Fibroblast of skin of left biceps (primary cell): ENCODE data around the gene ABHD5.
A peak's percentile ranks its signal among the peaks of the same experiment; 100 is the strongest.

Source experiments
- DNase-seq, 2 experiments: peaks; one replicate each; pipeline ENCODE4 v3.0.0-alpha.2; 2013; ENCODE audit warnings: low read depth in 2 of 2

The ABHD5 gene

DNA sequence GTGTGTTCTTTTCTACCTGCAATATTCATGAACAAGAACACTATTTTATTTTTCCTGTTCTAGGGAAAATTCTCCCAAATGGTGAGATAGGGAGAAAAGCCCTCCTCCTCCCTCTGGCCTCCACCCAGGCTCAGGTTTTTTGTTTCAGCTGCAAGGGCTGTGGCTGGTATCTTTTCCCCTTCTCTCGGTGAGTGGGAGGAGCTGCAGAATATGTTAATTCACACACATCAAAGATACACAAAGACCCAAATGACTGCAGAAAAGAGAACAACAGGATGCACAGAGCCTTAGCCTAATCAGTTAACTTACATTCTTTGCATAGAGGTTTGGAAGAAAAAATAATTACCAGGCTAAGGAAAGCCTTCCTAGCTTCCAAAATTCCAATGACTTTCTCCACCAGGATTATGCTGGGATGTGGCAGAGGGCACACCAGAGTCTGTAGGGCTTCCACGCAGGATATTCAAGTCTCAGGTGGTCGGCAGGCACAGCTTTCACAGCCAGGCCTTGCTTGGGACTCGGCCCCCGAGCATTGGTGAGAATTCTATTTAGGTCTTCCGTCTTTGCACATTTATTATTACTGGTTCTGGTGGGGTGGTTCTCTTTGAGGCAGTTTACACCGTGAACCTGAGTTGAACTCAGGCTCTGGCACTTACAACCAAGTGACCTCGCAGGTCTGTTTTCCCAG is 64.9 kb downstream of the ABHD5 start:
- DNase-seq, result no peak

DNA sequence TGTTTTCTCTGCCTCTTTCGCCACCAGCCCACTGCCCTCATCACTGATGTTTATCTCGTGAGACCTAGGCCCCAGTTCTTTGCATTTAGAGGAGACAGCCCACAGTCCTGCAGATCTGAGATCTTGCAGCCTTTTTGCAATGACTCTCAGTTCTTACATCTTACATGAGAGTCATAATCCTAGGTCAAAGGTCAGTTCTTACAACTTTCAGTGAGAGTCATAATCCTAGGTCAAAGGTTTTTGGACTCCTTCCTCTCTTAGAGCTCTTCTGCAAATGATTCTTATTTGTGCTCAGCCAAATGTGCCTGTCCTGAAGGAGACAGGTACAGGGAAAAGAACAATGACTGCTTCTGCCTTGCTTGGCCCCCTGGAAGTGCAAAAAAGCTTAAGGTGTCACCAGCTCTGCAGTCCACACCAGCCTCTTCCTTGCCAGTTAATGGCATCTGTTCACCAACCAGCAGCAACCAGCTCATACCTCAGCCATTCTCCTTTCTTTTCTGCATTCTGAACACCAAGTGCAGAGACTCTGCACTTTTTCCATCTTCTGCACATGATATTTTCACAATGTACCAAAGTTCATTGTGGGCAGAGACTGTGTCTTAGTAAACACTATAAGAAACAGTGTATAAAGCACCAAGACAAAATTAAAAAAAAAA is 67.1 kb downstream of the ABHD5 start:
- no peak for DNase-seq

DNA sequence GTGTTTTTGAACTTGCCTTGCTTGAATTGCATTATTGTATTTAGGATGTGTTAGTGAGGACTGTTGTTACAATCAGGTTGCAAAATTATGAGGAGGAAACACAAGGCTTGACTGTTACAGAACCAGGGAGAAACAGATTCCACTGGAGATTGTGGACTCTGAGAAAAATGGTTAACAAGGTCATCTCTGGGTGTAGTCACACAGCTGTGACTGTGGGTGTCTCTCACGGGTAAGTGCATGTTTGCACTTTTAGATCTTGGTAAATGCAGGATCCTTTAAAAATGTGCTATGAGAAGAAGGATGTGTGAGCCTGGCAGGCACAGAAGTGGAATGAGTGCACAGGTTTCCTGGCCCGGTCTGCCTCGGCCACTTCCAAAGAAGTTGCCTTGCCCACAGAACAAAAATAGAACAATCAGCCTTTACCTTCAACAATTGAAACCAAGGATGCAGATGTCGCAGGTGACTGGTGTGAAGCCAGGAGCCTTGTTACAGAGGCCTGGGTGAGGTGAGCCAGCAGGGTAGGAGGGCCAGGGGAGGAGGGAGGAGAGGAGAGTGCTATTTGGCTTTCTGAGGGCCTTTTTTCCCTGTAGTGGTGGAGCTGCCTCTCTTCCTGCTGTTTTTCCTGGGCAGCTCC is 68.0 kb downstream of the ABHD5 start:
- no peak for DNase-seq

DNA sequence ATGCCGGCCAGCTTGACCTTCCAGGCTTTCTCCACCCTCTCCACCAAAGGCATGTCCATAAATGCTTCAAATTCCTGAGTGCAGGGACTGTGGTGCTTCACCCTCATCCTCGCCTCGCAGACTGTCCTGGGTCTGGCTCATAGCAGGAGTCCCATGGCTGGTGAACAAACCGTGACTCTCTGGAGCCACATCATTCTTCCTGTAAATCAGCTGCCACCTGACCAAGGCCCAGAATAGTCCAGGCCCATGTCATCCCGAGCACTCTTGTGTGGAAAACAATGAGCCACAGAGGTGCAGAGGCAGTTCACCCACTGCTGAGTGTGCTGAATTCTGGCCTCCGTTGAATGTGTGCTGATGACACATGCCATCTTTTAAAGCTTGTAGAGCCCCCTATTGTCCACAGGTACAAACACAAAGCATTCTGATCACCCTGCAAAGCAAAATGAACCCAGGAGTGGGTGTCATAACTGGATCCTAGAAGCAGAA is 68.6 kb downstream of the ABHD5 start:
- DNase-seq, result peak in 1 of 2 experiments; percentile 2

DNA sequence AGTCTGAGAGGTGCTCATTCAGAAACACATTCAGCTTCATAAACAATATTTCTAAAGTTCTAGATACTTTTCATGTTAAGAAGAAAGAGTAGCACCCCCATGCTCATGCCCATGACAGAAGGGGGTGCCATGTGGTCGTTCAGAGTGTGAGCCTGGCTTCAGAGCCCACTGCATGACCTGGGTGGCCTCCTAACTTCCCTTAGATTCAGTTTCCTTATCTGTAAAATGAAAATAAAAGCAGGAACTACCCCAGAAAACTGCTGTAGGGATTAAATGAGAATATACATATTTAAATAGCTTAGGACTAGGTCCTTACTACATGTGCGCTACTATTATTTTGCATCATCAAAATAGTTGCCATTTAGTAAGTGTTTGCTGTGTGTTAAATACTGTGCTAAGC is 69.2 kb downstream of the ABHD5 start:
- no peak for DNase-seq

DNA sequence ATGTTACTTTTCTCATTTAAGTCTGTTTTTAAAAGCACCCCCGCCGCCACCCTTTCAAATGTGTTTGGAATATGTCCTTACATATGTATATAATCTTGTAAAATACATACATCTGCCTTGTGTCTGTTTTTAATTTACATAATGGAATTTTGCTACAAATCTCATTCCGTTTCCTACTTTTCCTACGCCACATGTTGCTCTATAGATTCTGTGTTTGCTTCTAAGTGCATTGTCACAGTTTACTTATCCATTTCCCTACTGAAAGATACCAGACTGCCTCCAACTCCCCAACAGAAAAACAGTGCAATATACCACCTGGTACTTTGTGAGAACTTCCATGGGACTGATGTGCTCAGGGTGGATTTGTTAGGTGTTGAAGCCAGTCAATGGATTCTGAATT is 70.2 kb downstream of the ABHD5 start:
- DNase-seq, result no peak

DNA sequence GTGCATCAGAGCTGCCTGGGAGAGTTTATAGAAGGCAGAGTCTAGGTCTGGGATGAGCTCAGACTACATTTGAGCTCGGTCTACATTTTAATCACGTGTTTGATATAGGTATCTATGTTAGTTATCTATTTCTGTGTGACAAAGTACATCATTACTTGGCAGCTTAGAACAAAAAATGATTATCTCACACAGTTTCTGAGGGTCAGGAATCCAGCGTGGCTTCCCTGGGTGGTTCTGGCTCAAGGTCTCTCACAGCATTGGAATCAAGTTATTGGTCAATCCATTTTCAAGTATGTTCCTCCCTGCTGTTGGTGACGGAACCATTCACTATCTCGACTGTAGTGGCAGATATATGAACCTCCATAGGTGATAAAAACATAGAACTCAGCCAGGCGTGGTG is 71.7 kb downstream of the ABHD5 start:
- DNase-seq, result no peak

DNA sequence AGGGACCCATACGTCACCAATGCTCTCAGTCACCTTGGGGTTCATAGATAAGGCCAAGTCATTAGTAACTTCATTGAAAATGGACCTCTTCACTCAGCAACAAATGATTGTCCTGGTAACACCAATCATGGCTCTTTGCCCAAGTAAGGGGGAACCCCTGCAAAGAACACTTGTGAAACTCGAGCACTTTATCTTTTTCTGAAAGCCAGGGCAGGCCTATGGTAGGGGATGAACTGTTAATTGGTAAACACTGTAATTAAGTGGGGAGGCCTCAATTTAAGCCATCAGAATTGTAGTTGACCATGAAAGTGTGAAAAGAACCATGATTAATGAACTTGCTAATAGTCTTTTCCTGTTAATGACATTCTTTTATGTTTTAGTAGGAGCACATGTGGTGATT is 73.3 kb downstream of the ABHD5 start:
- no peak for DNase-seq

DNA sequence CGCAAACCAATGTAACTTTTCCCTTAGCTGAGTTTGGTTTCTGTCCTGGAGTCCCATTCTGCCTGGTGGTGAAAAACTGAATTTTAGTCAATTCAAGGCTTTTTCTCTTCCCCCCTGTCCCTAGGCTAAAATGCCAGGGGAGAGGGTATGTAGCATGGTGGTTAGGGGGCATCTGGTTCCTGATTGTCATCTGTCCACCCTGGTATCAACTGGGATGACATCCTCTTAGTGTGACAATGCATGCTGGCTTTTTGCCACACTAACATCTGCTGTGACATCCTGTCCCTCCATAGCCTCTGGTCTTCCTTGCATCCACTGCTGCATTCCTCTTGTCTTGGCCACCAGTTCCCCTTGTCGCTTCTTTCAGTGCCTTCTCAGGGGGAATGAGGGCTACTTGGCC is 73.7 kb downstream of the ABHD5 start:
- no peak for DNase-seq

DNA sequence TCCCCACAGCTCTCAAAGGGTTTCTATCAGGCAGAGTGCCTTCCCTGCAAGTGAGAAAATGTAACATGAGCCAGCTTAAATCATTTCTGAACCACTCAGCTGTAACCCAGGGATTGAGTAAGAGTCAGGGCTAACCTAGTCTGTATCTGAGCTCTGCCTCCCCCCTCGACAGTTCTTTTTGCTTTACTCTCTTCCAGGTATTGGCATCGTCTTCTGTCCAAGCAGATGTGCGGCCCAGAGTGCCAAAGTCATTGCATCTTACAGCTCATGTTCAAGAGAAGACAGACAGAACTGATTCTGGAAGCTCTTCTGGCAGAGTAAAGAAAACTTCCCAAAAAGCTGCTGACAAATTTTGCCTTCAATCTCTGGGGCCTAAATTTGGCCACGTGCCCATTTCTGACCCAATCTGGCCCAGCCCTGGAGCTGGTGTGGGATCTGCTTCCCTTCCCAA is 74.8 kb downstream of the ABHD5 start:
- peak in 1 of 2 experiments; percentile 37 for DNase-seq

DNA sequence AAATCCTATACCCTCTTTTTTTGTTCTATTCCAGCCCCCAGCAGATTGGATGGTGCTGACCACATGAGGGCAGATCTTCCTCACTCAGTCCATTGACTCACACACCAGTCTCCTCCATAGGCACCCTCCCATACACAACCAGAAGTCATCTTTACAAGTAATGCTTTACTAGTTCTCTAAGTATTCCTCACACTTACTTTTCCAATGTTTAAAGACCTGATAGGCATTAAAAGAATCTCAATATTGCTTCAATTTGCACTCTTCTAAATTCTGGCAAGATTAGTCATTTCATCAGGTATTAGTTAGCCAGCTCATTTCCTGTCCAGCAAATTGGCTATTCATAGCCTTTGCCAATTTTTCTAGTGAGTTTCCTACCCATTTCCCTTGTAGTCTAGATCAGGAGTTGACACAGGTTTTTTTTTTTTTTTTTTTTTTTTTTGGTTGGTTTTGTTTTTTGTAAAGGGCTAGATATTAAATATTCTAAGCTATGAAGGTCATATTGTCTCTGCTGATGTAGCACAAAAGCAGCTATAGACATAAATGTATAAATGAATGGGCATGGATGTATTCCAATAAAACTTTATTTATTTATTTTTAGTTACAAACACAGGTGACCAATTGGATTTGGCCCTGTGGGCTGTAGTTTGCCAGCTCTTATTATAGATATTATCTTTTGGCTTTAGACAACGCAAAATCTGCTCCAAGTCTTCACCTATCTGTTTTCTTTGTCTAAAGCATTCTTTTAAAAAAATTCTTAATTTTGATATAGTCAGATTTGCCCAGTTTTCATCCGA is 76.1 kb downstream of the ABHD5 start:
- peak; percentile 64 to 68 for DNase-seq

DNA sequence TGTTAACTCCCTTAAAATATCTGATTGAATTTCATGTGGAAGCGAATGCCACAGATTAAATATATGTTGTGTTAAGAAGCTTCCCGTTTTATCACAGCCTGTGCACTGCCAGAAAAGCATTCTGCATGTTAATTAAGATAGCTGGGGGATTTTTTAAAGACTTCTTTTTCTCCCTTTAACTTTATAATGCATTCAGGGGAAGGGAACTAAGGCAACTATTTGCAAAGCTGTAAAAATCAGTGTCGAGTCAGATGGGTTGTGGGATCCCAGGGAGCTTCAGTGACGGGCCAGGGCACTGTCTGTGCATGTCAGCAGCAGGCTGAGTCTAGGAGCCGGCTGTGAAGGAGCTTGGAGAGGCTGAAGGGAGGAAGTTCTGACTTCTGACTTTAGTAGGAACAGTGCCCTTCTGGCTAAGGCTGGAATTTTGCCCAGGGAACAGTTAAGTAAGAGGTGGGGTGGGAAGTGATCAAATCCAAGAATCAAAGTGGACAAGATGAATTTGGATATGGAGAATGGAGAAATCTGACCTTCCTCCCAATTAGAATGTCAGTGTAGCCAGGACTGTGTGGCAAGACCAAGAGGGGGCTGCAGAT is 77.7 kb downstream of the ABHD5 start:
- DNase-seq, result peak in 1 of 2 experiments; percentile 1

DNA sequence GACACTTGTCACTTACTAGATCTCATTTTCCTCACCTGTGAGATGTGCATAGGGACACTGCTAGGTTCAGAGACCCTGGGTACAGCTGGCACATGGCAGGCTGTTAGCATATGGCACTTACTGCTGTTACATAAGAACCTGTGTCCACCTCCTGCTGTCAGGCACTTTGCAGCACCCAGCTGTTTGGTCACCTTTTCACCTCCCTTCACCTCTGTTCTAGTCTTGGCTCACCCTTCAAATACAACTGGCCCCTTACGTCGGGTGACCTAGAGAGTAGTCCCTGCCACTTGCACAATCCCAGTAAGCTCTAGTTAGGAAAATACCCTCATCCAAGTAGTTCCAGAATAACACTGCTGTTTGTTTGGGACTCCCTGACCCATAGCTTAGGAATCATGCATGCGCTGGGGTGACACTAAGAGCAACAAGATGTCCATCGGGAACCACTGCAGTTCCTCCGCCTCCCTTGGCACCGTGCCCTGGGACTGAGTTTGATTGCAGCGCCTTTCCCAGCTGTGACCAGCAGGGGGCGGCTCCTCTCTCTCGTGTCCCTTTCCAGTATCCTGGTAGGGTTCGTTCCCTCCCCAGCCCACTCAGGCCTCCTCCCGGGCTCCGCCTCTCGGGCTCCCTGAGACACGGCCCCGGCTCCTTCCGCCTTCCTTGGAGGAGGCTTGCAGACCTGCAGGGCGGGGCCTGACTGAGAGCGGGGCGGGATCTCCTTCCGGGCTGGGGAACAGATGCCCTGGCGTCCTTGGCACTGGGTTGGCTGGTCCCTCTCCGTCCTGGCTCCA is 78.6 kb downstream of the ABHD5 start:
- DNase-seq, result peak; percentile 90

DNA sequence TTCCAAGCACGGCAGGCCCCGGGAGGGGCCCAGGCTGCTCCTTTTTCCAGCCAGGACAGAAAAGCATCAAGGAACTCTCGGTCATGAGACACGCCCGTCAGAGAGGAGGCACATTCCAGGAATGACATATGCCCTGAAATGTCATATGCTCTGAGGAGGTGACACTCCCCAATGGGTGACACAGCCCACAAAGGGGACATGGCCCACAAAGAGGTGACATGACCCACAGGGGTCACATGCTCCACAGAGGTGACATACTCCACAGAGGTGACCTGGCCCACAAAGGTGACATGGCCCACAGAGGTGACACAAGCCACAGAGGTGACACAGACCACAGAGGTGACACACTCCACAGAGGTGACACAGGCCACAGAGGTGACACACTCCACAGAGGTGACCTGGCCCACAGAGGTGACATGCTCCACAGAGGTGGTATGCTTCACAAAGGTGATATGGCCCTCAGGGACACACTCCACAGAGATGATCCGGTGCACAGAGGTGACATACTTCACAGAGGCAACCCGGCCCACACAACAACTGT is 79.2 kb downstream of the ABHD5 start:
- DNase-seq, result no peak

DNA sequence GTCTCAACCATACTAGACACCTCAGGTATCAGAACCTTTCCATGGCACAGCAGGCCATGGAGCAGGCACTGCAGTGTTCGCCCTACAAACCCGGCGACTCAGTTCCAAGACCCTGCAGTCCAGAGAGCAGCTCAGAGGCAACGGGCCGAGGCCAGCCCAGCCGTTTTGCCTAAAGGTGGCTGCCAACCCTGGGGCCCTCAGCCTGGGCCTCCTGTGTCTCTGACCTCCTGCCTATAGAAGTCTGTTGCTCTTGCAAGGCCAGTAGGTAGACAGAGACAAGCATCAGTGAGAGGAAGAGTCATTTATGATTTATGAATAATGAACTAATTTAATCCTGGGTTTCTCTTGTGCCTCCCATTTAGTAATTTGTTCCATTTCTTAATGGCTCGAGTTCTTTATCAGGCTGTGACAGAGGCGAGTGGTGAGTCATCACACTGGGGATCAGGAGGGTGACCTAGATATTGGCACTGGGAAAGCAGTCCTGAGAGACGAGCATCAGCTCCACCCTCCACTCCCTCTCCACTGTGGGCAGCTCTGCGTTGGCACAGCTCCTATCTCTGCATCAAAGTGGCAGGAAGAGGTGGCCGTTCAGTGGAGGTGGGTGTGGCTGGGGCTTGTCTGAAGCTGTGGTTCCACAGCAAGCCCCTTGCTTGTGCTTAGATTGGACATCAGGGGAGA is 79.8 kb downstream of the ABHD5 start:
- no peak for DNase-seq

DNA sequence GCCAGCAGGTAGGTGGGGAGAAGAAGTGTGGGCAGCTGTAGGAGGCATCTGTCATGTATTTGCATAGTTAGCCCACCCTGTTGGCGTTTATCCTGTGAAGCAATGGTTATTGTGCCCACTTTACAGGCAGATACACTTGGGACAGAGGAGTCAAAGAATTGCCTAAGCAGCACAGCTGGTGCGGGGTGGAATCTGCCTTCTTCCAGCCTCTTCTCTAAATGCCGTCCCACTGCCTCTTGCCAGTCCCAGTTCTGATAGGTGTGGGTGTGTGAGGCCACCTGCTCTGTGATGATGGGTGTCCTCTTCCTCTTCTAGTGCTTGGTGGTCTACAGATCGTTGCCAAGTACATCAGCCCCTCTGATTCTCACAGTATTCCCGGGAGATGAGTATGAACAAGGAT is 80.9 kb downstream of the ABHD5 start:
- no peak for DNase-seq

DNA sequence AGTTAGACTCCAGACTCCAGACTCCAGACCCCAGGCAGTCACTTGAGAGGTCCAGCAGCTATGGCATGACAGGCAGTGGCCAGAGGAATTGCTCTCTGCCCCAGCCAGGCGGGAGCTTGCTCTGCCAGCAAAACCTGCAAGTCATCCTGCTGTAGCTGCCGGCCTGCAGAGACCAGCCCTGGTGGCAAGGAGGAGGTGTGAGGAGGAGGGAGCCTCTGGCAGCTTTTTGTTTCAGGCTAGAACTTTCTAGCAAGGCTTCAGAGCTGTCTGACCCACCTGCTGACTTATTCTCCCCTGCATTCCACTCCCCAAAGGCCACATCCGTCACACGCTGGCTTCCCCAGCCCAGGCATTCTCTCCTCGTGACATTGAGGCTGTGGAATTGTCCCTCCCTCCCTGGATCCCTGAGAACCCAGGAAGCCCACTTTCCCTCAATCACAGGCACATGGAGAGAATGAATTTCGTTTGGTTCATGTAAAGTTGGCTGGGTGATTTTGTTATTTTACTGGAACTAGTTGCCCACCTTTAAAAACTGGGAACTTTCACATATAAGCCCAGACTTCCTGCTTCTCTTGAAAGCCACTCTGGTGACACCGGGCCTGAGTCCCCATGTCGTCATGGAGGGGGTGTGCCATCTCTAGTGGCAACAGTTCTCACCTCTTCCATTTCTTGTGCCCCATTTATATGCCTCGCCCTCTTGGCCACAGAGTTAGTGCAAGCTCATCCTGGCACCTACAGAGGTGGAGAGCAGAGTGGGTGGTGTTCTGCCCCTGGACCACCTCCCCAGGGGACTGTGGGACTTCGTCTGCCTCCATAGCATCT is 82.7 kb downstream of the ABHD5 start:
- DNase-seq, result no peak

DNA sequence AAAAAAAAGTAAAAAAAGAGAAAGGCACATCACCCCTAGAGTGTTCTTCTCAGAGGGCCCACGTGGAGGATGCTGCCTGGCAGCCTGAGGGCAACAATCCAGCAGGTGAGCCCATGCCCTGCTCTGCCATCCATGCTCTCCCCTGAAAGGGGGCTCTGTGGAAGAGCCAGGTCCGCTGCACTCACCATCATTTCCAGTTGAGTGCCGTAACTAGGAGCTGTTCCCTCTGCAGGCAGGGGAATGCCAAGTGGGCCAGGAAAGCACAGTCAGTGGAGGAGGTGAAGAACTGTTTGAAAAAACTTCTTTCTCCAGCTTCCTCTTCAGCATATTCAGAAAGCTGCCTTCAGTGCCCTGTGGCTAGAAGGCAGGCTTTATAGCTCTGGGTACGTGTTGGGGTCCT is 84.1 kb downstream of the ABHD5 start:
- DNase-seq, result no peak

DNA sequence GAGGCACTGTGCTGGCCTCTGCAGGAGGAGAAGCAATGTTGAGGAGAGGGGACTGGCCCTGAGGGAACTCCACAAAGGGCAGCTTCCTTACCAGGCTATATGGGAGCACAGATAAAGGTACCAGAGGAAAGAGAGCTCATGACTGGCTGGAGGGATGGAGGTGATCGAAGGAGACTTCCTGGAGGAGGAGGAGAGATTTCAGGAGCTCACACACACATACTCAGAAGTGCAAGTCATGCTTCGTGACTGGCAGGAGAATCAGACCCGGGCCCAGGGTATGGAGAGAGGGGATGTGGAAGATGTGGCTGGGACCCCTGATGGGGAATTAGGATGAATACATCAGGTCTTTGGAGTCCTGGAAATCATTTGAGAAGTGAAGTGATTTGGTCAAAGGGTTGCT is 85.4 kb downstream of the ABHD5 start:
- DNase-seq, result no peak
